Spleen (tissue), 7 donors: ENCODE data around the gene AEBP2.

Source experiments
- POLR2A ChIP-seq, 3 donors: fragments of 450-650 bp; IDR thresholded peaks; one replicate each; pipeline ENCODE4 v1.5.1; 2017; ENCODE audit warnings: antibody characterized with exemption in 3 of 3, mild to moderate bottlenecking in 1 of 3
- POLR2AphosphoS5 ChIP-seq, 3 donors: sonication (generic); formaldehyde crosslinking; IDR thresholded peaks; one replicate each; pipeline ENCODE4 v1.5.1; 2017; ENCODE audit warnings: antibody characterized with exemption in 3 of 3
- TF ChIP-seq, protein P1 (sequence below), 11 experiments: fragments of 200-600 bp in 7 of 11; fragments of 450-650 bp in 4 of 11; sonication (generic) in 4 of 11; IDR thresholded peaks in 8 of 11; conservative IDR thresholded peaks in 3 of 11; 1 replicate in 7 of 11; 2 replicates in 4 of 11; pipeline versions ENCODE4 v1.4.0 to v1.8.0; 2016 to 2021; ENCODE audit warnings: antibody characterized with exemption in 11 of 11, inconsistent platforms in 4 of 11, mild to moderate bottlenecking in 1 of 11
- donor health status: DM: no; HTN: no; CAD: no; lungs with moderate emphysema.
- donor health status: DM: no; HTN: no; CAD: no.
- donor health status: DM: no; HTN: no; CAD: no.

GRCh38 chr12:19397534-19397933 is 41.8 kb upstream of the AEBP2 start:
- TF ChIP-seq, protein P1, sequence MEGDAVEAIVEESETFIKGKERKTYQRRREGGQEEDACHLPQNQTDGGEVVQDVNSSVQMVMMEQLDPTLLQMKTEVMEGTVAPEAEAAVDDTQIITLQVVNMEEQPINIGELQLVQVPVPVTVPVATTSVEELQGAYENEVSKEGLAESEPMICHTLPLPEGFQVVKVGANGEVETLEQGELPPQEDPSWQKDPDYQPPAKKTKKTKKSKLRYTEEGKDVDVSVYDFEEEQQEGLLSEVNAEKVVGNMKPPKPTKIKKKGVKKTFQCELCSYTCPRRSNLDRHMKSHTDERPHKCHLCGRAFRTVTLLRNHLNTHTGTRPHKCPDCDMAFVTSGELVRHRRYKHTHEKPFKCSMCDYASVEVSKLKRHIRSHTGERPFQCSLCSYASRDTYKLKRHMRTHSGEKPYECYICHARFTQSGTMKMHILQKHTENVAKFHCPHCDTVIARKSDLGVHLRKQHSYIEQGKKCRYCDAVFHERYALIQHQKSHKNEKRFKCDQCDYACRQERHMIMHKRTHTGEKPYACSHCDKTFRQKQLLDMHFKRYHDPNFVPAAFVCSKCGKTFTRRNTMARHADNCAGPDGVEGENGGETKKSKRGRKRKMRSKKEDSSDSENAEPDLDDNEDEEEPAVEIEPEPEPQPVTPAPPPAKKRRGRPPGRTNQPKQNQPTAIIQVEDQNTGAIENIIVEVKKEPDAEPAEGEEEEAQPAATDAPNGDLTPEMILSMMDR (IDR thresholded peaks at IDR 0.05 in 8 of 11, conservative IDR thresholded peaks at IDR 0.05 in 3 of 11), result no peak
- TF ChIP-seq POLR2A (IDR thresholded peaks at IDR 0.05) (no peak), POLR2AphosphoS5 (IDR thresholded peaks at IDR 0.05) (no peak)
